Transverse colon (tissue), 4 donors: ENCODE data around the gene CLEC2A.

Source experiments
- CTCF ChIP-seq, 5 experiments: fragments of 200-600 bp in 3 of 5; fragments of 450-650 bp in 2 of 5; sonication (generic) in 3 of 5; IDR thresholded peaks; 1 replicate in 2 of 5; 2 replicates in 3 of 5; pipeline ENCODE4 v1.5.1; 2016 to 2017; ENCODE audit warnings: antibody characterized with exemption in 5 of 5, inconsistent platforms in 3 of 5, mild to moderate bottlenecking in 2 of 5, moderate library complexity in 1 of 5
- EP300 ChIP-seq: sonication (generic); formaldehyde crosslinking; IDR thresholded peaks from one replicate; pipeline ENCODE4 v1.6.1; 2017; ENCODE audit warnings: antibody characterized with exemption, low read depth
- POLR2A ChIP-seq: fragments of 450-650 bp; IDR thresholded peaks from one replicate; pipeline ENCODE4 v1.6.1; 2016; ENCODE audit warnings: antibody characterized with exemption, mild to moderate bottlenecking, moderate library complexity
- POLR2AphosphoS5 ChIP-seq, 3 donors: sonication (generic); formaldehyde crosslinking; IDR thresholded peaks; one replicate each; pipeline ENCODE4 v1.6.1; 2016; ENCODE audit warnings: antibody characterized with exemption in 3 of 3

DNA sequence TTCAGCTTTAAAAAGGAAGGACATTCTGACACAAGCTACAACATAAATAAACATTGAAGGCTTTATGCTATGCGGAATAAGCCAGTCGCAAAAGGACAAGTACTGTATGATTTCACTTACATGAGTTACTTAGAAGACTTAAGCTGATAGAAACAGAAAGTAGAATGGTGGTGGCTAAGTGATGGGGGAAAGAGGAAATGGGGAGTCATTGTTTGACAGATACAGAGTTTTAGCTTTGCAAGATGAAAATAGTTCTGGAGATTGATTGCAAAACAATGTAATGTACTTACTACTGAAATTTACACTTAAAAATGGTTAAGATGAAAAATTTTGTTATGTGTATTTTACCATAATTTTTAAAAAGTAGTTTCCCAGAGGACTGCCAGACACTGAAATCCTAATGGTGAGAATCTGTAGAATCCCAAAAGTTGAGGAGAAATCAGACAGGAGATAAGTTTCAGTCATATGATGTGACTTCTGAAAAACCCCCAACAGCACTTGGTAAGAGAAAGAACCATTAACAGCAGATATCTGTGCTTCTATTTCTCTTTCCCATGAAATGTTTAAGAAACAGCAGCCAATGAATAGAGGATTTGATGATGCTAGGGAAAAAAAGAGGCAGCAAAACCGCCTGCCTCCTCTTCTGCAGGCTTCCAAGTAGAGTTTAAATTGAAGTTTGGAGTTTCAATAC is 16.6 kb upstream of the CLEC2A start:
- TF ChIP-seq EP300 (no peak), POLR2A (no peak), CTCF (IDR thresholded peaks at IDR 0.05) (no peak), POLR2AphosphoS5 (IDR thresholded peaks at IDR 0.05) (no peak)
